Hematopoietic multipotent progenitor cell treated with erythropoietin and hydrocortisone succinate and interleukin-3 and kit ligand, for 8 days (in vitro differentiated cells): ENCODE measurements around the gene TNS3.

Experiments used
- DNase-seq: peaks from one replicate; pipeline ENCODE4 v3.0.0-alpha.2; 2015

Gene TNS3

DNA sequence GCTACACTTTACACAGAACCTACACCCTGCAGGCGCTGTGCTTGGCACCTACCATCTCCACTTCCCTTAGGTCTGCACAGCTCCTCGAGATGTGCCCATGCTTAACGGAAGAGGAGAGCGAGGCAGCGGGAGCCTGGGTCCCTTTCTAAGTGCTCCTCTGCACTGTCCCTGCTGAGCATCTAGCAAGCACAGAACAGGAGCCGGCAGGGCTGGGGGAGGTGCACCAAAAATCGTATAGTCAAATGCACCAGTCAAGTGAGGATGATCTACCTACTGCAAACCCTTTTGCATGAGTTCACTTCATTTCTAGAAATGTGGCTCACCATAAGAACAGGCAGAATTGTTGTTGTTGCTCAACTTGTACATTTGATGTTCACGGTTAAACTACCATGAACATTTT is 267.7 kb downstream of the TNS3 start:
- no peak for DNase-seq

DNA sequence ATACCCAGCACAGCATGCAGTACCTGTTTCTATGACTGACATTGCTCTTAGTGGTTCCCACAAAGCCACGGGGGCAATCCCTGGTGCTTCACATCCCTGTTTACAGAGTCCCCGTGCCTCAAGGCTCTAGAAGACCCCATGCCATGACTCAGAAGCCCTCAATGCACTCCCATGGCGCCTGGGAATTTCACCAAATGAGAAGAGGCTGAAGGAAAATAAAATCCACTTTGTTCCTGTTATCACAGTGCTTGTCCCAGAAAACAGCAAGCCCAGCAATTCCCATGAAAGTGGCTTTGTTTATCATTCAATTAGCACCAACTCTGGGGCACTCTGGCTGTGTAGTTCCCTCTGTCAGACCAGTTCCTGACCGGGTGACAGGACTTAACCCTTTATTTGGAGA is 268.3 kb downstream of the TNS3 start:
- DNase-seq: no peak

DNA sequence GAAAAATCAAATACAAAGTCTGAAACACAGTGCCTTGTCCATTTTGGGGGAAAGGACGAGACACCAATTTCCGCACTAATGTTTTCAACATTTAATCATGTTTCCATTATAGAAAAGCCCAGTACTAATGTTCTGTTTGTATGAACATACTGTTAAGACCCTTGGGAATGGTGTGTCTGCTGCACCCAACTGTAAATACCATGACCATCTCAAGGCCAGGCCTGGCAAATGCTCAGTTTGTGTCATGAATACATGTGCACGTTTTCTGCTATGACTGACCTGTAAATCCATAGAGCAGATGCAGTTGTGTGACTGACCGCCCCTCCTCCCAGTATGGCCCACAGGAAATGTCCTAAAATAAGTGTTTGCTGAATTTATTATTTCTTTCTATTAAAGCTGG is 270.0 kb downstream of the TNS3 start:
- no peak for DNase-seq

DNA sequence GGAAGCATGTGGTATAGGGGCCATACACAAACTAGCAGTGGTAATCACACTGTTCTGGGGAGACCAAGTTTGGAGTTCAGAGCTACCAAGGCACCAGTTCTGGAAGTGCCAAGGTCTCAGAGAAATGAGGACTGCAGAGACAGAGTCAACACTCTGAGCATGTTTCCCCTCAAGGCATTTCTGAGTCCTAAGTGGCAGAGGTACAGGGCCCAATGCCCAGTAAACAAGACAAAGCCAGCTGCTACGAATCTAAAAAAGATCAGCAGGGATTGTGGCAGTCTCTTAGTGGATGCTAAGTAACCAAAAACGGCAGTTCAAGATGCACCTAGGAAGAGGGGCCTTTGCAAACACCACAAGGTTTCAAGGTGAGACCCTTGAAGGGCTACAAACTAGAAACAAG is 271.9 kb downstream of the TNS3 start:
- DNase-seq: no peak

DNA sequence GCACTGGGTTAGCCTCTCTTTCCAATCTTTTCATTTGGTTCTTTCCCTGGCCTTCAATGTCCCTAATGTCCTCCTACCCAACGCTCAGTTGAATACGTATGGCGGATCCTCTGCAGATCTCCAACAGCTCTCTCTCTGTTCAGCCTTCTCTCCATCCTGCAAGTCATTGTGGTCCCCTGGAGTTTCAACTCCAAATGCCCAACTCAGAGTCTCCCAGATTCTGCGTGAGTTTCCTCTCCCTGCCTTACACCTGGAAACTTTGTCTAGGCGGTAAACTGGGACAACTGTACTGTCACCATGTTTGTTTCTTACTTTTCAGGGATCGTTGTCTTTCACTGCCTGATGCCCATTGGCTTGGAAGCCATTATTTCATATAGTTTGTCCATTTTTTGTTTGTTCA is 273.1 kb downstream of the TNS3 start:
- no peak for DNase-seq

DNA sequence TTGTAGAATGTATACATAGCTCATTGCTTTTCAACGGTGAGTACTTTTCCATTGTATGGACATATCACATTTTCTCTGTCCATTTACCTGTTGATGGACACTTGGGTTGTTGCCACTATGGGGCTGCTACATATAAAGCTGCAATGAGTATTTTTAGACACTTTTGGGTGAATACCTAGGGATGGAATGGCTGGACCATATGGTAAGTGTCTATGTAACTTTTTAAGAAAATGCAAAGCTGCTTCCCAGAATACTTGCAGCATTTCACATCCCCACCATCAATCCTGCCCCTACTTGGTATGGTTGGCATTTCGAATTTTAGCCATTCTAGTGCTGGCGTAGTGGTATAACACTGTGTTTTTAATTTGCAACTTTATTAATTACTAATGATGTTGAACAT is 274.6 kb downstream of the TNS3 start:
- DNase-seq: no peak

DNA sequence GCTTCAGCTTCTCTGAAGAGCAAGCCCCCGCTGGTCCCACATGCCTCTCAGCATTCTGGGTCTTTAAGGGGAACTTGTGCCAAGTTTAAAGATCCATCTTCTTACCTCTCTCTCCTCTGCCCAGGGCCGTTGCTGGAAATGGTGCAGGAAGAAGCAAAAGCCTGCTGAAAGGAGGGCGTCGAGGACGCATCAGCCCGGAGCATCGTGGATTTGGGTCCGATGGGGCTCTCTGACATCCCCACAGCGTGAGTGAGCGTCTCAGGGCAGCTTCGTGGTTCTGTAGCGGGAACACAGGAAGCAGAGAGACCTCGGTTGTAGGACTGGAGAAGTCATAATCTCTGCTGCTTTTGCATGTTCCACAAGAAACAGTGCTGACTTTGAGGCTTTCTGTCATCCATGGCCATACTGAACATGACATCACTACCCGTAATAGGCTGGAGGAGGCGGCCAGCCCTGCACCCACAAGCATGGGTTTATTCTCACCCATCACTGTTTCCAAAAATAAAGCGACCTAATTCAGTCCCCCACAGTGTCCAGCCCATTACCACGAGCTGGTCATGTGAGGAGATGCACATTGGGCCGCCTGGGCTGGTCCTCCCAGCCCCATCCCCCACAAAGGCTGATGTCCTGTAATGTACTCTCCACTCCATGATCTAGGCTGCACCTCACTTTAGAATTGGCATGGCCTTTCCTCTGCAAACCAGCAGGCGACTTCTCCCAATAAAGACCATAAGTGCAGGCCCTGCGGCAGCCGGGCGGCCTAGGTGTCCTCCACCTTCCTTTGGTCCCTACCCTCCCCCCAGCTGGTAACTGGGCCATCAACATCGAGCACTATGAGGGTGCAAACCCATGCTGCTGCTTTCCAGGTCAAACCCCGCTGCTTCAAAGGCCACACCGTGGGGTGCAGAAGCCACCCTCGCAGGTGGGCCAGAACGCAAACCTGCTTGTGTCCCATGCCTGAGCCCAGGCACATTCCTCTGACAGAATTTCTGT is 276.9 kb downstream of the TNS3 start:
- DNase-seq: no peak

DNA sequence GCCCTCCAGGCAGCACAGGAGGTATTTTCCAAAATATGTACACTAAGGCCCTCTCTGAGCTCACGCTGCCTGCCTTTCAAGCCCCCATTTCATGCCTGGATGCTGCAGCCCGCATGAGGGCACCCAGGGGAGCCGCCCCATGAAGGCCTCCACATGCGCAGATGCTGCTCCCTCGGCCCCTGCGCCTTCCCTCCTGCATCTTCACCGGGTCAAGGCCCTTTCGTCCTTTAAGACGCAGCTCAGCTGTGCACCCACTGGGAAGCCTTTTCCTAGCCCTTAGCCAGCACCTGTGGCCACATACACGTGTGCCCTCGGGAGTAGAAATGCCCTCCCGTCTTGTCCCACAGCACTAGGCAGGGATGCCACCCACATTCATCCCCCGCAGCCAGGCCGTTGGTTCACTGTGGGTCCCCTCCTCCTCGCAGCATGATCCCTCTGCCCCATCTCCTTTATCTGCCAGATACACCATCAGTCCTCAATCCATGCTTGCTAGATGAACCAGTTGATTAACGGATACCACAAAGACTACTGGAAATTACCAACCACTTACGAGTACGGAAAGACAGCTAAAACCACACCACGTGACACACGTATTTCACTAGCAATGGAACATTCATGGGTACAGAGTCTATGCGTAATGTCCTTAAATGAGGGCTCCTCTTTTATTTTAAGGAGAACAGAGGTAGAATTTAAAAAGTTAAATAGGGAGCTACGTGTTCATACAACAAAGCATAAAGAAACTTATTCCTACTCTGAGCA is 278.0 kb downstream of the TNS3 start:
- no peak for DNase-seq

DNA sequence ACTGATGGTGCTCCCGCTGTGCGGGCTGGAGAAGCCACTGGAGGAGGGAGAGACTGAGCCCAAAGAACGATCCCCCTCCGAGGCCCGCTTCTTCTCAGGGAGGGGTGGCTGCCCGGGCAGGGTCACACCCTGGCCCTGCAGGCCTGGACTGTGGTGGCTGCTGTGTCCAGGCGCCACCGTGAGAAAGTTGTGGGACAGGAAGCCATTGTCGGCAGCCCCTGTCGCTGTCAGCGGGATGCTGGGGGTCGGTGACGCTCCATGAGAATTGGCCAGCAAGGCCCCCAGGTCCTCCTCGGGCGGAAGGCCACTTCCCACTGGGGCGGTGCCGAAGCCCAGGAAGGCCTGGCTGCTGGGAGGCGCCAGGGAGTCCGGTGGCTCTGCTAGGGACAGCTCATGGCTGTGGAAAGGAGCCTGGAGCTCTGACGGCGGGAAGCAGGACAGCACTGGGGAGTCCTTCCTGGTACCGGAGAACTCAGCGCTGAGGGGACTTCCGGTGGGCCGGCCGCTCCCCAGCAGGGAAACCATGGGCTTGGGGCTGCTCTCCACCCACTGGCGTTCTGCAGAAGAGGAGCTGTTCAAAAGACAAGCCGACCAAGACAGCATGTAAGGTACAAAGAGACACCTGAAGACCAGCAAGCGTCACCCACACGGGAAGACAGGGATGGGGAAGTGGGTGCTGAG is 278.8 kb downstream of the TNS3 start:
- no peak for DNase-seq

DNA sequence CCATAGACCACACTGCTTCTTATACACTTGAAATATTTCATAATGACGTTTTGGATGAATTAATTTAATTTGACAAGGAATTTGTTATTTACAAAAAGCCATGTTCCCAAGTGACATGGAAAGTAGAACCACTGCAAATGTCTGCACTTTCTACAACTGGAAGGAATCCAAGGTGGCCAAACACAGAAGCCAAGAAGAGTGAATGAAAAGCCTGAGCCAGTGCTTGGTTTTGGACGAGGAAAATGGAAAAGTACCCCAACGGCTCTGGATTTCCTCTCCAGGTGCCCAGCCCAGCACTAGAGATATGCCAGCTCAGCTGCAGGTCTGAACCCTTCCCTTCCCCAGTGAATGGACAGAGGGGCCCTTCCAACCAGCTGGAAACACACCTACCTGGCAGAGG is 279.4 kb downstream of the TNS3 start:
- no peak for DNase-seq

DNA sequence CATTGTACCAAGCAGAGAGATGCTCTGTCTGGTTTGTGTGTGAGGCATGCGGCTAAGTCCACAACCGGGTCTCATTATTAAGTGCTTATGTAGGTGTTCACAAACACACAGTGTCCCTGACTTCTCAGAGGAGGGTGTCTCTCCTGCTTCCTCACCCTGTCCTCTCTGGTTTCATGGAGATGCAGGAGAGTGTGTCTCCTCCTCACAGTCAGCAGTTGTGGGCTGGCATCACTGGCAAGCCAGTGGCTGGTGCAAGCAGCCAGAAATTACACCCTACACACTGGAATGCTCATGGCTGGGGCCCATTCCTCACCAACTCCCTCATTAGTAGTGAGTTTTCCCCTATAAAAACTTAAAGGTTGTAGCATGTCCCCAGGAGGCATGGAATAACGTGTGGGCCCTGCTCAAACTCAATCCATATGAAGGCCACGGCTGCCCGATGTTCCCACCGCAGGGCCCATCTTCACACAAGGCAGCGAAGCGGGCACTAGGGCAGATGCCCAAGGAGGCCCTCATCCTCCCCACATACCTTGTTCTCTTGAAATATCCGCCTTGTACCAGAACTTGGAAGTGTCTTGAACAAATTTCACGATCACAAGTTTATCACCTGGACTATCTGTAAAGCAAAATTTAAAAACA is 280.1 kb downstream of the TNS3 start:
- no peak for DNase-seq

DNA sequence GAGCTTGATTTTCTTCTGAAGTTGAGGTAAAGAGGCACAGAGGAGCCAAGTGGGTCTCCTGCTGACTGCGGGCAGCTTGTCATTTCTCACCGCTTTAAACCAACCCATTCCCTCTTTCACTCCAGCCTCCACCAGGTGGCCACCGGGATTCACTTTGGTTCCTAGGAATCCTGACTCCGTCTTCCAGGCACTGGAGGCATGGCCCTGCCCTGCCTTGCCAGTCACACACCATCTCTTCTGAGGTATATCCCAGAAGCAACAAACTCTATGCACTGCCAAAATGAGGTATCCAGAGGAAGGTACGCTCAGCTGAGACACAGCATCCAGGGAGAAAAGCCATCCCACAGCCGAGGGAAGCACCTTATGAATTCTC is 280.8 kb downstream of the TNS3 start:
- DNase-seq: no peak

DNA sequence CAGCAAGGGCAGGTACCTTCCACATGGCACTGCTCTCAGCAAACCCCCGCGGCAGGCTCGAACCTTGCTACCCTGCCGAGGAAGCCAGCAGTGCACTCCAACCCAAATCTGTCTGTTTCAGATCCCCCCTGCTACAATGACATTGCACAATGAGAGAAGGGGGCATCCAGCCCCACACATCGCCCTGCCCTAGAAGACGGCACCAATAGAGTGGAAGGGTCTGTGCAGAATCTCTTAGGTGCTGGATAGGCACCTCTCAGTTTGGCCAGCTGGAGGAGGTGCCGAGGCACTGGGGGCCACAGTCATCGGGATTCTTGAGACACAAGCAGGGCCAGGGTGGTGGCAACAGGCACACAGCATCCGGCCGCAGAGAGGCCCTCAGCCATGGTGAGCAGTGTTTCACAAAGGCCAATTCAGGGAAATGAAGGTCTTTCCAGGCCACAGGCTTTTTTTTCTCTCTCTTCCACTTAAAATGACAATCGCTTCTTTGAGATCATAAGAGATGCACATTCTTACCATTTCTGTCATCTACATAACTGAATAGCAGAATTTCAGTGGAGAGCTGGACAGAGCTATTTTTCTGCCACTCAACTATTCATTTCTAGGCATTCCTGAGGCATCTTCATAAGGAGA is 281.3 kb downstream of the TNS3 start:
- no peak for DNase-seq

DNA sequence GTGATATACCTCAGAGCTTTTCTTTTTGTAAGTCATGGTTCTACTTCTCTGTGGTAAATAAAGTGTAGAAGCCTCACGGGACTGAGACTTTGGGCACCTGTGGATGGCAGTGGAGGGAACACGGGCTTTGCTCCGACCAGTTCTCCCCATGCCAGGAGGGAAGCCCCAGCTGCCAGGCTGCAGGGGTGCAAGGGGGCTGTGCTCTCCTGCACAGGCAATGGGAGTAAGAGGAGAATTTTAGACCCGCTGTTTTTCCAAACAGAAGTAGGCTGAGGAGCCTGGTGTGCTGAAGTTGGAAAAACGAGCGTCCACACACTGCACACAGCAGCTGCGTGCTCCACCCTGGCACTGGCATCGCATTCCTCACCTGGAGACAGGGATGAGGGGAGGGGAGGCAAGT is 282.4 kb downstream of the TNS3 start:
- DNase-seq: no peak

DNA sequence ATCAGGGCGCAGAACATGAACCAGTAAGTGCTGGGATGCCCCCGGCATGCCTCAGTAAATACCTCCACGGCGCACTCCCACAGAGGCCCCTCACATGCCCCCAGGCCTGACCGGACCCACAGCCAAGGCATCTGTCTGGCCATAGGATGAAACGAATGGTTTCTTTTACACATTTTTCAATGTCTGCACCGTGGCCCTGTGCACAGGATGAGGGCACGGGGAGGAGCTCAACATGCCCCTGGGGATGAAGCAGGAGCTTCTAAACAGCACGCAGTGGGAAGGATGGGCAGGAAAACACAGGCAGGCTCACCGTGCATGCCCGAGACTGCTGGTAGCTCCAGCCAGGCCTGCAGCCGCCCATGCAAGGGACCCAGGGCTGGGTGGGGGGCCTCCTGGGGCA is 283.3 kb downstream of the TNS3 start:
- no peak for DNase-seq

DNA sequence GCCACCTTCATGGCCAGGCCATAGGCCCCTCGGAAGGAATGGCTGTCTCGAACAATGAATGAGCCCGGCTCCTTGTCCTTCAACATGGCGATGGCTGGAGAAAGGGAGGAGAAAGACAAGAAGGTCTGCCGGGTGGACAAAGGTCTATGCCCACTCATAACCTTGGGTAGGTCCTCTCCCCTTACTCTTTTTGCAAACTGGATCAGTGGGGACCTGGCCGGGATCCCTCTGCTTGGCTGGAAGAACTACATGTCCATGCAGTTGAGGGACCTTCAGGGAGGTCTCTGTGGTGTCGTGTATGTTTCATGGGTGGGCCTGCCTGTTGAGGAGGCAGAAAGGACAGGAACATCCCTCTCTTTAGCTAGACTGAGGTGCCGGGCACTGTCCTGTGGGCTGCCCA is 284.8 kb downstream of the TNS3 start:
- DNase-seq: no peak

DNA sequence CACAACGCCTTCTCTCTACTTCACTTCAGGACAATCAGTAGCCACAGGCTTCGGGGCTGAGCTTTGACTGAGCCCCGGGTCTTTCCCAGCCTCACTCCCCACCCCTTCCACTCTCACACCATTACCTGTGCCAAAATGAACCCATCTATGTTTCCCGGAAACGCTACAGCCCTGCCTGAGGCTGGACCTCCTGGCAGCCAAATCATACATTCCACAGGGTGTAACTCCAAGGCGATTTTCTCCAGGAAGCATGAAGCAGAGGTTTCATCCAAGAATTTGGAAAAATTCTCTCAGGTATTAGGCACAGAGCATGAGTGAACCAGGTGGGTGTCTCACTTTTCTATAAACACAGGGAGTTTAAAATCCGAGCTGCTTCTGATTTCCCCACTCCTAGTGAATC is 286.3 kb downstream of the TNS3 start:
- no peak for DNase-seq

DNA sequence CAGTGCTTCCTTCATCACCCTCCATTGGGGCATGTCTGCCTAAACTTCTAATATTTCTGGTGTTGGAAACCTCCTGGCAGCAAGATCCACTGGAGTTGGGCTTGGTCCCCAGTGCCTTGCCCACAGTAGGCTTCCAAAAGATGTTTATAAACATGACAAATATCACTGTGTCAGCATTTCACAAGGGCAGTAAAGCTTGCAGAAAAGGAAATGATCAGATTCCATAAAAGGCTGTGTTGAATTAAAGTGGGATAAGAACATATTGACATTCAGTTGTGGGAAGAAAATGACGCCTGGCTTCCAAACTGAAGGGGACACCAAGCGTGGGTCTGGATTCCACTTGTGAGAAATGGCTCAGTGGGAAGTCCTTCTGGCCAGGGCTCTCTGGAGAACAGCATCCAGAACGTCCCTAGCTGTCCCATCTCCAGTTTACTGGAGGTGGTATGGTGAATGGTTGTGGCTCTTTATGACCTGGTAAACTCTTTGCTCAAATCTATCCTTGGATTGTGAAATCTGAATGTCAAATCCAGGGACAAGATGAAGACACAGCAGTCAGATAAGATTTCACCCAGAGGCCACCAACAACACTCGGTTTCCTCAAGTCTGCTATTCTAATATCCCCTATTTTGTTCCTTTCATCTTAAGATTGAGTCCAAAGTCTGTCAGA is 287.2 kb downstream of the TNS3 start:
- no peak for DNase-seq

DNA sequence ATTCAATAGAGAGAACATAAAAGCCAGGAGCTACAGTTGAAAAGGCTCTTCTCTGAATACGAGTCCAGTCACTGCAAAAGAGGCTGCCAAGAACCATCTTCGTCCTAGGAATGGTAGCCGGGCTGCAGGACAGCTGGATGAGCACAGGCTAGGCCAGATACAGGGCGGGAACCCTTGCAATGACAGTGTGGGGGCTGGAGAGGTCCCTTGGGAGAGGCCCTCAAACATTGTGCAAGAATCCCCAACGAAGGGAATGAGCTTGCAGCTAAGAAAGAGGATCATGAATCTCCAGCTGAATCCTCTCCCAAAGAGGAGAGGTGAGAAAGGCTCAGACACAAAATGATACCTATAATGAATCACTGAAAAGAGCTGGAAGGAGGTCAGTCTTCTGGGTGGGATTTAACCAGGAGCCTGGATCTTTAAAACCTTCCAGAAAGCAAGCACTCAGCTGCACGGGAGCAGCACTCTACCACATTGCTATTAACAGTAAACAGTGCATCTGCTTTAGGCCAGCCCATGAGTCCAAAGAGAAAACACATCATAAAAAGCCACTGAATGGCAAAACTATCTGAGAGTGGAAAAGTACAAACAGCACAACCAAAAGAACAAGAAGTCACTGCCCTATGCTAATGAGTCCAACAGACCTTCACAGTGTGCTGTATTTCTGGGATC is 287.9 kb downstream of the TNS3 start:
- DNase-seq: no peak

DNA sequence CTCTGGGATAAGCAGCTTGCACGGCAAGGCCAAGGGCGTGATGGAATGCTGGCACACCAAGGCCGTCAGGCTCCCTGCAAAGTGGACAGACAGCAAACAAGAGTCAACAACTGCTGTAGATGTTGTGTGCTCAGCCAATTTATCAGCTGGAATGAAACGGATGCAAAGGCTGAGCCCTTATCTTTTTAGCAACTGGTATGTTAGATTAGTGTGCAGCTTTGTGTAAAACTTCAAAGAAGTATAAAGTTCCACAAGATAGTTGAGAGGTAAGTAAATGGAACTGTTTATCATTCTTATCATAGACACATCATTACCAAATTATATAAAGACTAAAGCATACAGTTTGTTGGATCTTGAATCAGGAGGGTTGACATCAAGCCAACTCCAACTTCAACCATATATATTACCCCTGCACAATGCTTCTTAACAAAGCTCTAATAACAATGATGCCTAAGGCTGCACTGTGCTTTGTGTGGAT is 289.0 kb downstream of the TNS3 start:
- DNase-seq: peak; percentile 90

DNA sequence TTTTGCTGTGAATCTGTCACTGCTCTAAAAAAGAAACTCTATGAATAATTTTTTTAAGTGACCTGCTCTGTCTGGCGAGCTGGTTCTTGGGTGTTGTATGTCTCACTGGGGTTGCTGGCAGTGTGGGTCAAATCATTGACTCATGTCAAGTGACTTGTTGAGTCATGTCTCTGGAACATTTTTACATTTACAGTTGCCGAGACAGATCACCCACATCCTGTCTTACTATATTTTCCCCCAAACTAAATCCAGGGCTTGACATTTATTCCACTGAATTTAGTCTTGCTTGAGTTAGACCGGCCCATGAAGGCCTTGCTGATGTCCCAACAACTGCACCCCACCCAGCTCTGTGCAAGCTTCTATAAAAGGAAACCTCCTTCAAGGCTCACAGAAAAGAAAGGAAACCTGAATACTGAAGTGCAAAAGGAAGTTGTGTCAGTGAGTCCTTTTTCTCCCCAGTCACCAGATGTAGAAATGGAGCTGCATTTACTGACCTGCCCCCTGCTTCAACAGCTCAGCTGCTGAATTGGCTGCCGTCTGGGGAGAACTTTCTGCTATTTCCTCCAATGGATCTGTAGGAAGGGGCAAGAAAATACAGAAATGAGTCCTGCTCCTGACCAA is 290.3 kb downstream of the TNS3 start:
- peak; percentile 61 for DNase-seq
